Activated CD8-positive, alpha-beta T cell treated with anti-CD3 and anti-CD28 coated beads, Interleukin-2, amount 10 ng/mL, durations not matched to agents 7 days and 5 days (primary cell): Measurements from ENCODE around the gene YPEL5. TPM values are rescaled to one million over a fixed set of nuclear protein-coding genes. Genes with fewer than 3 reads are reported as not detected.

ENCODE experiments used
- ATAC-seq: fragments of 150-1000 bp; cut with Tn5 transposase; one replicate; pipeline ENCODE4 v1.10.0; 2021; ENCODE audit warnings: moderate library complexity
- CTCF ChIA-PET: fragments of 350-600 bp; sonication (Branson Sonifier 250); formaldehyde crosslinking; loops from one replicate; lab custom pipeline; 2021; ENCODE audit warnings: antibody characterized with exemption; lab: Charles Lee
- POLR2A ChIA-PET: fragments of 350-600 bp; sonication (Branson Sonifier 250); formaldehyde crosslinking; loops from one replicate; lab custom pipeline; 2021; ENCODE audit warnings: antibody characterized with exemption; lab: Charles Lee
- DNase-seq: peaks from one replicate; pipeline ENCODE4 v3.0.0-alpha.2; 2020
- H3K27ac Mint-ChIP-seq: one replicate; pipeline ENCODE4 v1.8.0; 2021; ENCODE audit warnings: mild to moderate bottlenecking, mixed read lengths
- H3K27me3 Mint-ChIP-seq: one replicate; pipeline ENCODE4 v1.8.0; 2021; ENCODE audit warnings: low read depth, mixed read lengths
- H3K36me3 Mint-ChIP-seq: one replicate; pipeline ENCODE4 v1.8.0; 2021; ENCODE audit warnings: low read depth, mixed read lengths
- H3K4me1 Mint-ChIP-seq: one replicate; pipeline ENCODE4 v1.8.0; 2021; ENCODE audit warnings: low read depth, mixed read lengths
- H3K4me3 Mint-ChIP-seq: one replicate; pipeline ENCODE4 v1.8.0; 2021; ENCODE audit warnings: mild to moderate bottlenecking, mixed read lengths
- H3K9me3 Mint-ChIP-seq: one replicate; pipeline ENCODE4 v1.8.0; 2022; ENCODE audit warnings: mixed read lengths; ENCODE audit not compliant: insufficient read depth
- total RNA-seq, 2 experiments: library from RNA; stranded (reverse); gene quantifications; one replicate each; pipeline ENCODE4 v1.2.3, GENCODE V29; 2021

Gene YPEL5
- total RNA-seq, 2 experiments from 2014 or later: 32.5 to 34.9 TPM

DNA sequence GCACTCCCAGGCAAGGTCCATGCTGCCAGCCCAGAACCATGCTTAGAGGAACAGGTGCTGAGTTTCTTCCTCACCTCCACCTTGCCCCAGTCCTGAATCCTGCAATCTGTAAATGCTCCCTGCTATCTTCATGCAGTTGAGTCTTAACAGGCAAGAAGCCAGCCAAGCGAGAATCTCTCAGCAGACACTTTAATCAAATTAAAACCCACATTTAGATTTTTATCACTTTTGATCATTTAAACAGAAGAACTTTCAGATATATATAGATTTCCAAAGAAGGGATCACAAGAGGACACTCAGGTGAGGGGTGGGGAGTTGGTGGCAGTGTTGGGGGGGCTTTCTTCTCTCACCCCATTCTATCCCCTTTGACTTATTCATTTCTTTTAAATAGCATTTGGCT is 58.6 kb downstream of the YPEL5 start:
- H3K27ac Mint-ChIP-seq: no peak overlapping the region
- ChIA-PET CTCF (interaction anchor here (1.3 to 1.8 kb wide), 2 partner anchors 40 to 506 kb away, joined by 4 to 8 read pairs; no protein-coding TSS in a partner anchor), POLR2A (no interaction called here)
- peaks cover 6% of the 10 kb centered on the region for H3K27me3 Mint-ChIP-seq
- H3K4me3 Mint-ChIP-seq: no peak overlapping the region
- no peaks in the 10 kb centered on the region for H3K36me3 Mint-ChIP-seq
- no peaks in the 10 kb centered on the region for H3K9me3 Mint-ChIP-seq
- ATAC-seq: no peak
- no peak for DNase-seq
- H3K4me1 Mint-ChIP-seq: peaks cover 18% of the 10 kb centered on the region

GRCh38 chr2:30206461-30207430 is 59.9 kb downstream of the YPEL5 start:
- H3K36me3 Mint-ChIP-seq: no peaks in the 10 kb centered on the region
- H3K9me3 Mint-ChIP-seq: no peaks in the 10 kb centered on the region
- ChIA-PET POLR2A (interaction anchor here (0.6 kb wide), 1 partner anchor 112 kb away, joined by 3 read pairs; no protein-coding TSS in a partner anchor), CTCF (interaction anchor here (1.0 to 4.8 kb wide), 13 partner anchors 16 to 507 kb away, joined by 3 to 120 read pairs (median 20); partner anchors contain the start of gene LBH)
- H3K27ac Mint-ChIP-seq: no peak overlapping the region
- H3K4me3 Mint-ChIP-seq: no peak overlapping the region
- DNase-seq (no peak), ATAC-seq (no peak)
- H3K4me1 Mint-ChIP-seq: peaks cover 18% of the 10 kb centered on the region
- H3K27me3 Mint-ChIP-seq: peaks cover 6% of the 10 kb centered on the region

GRCh38 chr2:30208453-30208852 is 61.6 kb downstream of the YPEL5 start:
- ChIA-PET CTCF (interaction anchor here (0.7 to 4.8 kb wide), 62 partner anchors 11 to 961 kb away, joined by 3 to 120 read pairs (median 4); partner anchors contain the start of genes LBH, LCLAT1 and YPEL5), POLR2A (interaction anchor here (0.5 to 1.8 kb wide), 4 partner anchors 16 to 27 kb away, joined by 3 to 13 read pairs (median 4); partner anchors contain the start of gene LBH)
- H3K27ac Mint-ChIP-seq: peak overlapping the region; percentile 49
- no peak overlapping the region for H3K4me3 Mint-ChIP-seq
- H3K9me3 Mint-ChIP-seq: no peaks in the 10 kb centered on the region
- DNase-seq (peak; percentile 53), ATAC-seq (peak; percentile 75)
- peaks cover 8% of the 10 kb centered on the region for H3K27me3 Mint-ChIP-seq
- H3K36me3 Mint-ChIP-seq: no peaks in the 10 kb centered on the region
- peaks cover 18% of the 10 kb centered on the region for H3K4me1 Mint-ChIP-seq

DNA sequence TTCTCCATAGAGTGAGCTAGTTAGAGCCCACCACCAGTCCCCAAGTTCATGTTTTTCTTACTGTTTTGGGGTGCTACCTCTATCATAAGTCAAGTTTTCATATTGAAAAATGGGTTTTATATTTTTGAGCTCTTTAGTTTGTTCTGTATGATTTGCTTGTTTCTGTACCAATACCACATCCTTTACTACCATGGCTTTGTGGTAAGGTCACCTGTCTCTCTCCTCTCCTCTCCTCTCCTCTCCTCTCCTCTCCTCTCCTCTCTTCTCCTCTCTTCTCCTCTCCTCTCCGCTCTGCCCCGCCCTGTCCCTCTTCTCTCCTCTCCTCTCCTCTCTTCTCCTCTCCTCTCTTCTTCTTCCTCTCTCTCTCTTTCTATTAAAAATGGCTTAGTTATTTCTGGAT is 62.4 kb downstream of the YPEL5 start:
- H3K9me3 Mint-ChIP-seq: no peaks in the 10 kb centered on the region
- H3K36me3 Mint-ChIP-seq: no peaks in the 10 kb centered on the region
- peak; percentile 46 for DNase-seq
- ChIA-PET CTCF (interaction anchor here (0.6 to 4.8 kb wide), 53 partner anchors 12 to 1136 kb away, joined by 3 to 120 read pairs (median 5); partner anchors contain the start of genes LBH, LCLAT1 and YPEL5), POLR2A (interaction anchor here (0.8 to 1.8 kb wide), 6 partner anchors 15 to 41 kb away, joined by 3 to 13 read pairs (median 4); partner anchors contain the start of gene LBH)
- peaks cover 18% of the 10 kb centered on the region for H3K4me1 Mint-ChIP-seq
- peaks cover 10% of the 10 kb centered on the region for H3K27me3 Mint-ChIP-seq
- ATAC-seq: peak; percentile 52
- peak overlapping the region; percentile 50 for H3K27ac Mint-ChIP-seq
- no peak overlapping the region for H3K4me3 Mint-ChIP-seq

Other genes starting within 250 kb of the YPEL5 start
- gene ALK, start 225.4 kb upstream of the YPEL5 start, total RNA-seq: not detected
- 100 to 1,000 TPM in 1 of 2 experiments, 10 to 100 TPM in 1; 97.0 to 100 TPM for gene LBH, start 84.5 kb downstream of the YPEL5 start, total RNA-seq